GM10266 (cell line): ENCODE measurements around the gene TIMM10.
"Not testable (repeated sequence)": the region's sequence is repeated elsewhere in the genome, so short reads cannot be mapped to it uniquely, and the experiment has no call there.

Experiments
- DNase-seq: peaks from one replicate; pipeline ENCODE4 v3.0.0; 2012; ENCODE audit errors: extremely low spot score
- TF ChIP-seq, protein P1 (sequence below): IDR thresholded peaks from 2 replicates; pipeline ENCODE4 v1.5.1; 2012; ENCODE audit warnings: mild to moderate bottlenecking, low read depth; ENCODE audit not compliant: control insufficient read depth, insufficient read depth; ENCODE audit errors: missing control alignments

The TIMM10 gene

DNA sequence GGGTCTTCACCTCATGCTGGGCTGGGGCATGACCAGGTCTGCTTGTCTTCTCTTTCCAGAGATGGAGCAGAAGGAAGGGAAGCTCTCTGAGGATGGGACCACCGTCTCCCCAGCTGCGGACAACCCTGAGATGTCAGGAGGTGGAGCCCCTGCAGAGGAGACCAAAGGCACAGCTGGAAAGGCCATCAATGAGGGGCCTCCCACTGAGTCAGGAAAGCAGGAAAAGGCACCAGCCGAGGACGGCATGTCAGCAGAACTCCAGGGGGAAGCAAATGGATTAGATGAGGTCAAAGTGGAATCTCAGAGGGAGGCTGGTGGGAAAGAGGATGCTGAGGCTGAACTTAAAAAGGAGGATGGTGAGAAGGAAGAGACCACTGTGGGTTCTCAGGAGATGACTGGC, 12.0 kb upstream of the TIMM10 start:
- TF ChIP-seq, protein P1, sequence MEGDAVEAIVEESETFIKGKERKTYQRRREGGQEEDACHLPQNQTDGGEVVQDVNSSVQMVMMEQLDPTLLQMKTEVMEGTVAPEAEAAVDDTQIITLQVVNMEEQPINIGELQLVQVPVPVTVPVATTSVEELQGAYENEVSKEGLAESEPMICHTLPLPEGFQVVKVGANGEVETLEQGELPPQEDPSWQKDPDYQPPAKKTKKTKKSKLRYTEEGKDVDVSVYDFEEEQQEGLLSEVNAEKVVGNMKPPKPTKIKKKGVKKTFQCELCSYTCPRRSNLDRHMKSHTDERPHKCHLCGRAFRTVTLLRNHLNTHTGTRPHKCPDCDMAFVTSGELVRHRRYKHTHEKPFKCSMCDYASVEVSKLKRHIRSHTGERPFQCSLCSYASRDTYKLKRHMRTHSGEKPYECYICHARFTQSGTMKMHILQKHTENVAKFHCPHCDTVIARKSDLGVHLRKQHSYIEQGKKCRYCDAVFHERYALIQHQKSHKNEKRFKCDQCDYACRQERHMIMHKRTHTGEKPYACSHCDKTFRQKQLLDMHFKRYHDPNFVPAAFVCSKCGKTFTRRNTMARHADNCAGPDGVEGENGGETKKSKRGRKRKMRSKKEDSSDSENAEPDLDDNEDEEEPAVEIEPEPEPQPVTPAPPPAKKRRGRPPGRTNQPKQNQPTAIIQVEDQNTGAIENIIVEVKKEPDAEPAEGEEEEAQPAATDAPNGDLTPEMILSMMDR: no peak
- DNase-seq: no peak

DNA sequence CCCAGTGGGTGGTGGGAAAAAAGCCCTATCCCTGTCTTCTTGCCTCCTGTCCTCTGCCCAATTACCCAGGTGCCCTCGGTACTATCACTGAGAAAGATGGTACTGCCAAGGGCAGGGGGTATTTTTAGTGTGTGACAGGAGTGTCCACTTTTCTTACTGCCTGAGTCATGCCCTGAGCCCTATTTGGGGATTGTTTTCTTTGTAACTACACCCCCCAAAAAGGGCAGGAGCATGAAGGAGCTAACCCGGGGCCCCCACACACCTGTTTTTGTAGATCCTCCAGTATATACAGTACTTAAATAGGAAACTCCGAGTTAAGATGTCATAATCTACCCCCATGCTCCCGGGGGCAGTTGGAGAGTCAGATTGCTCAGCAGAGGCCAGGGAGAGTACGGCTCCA, 10.6 kb upstream of the TIMM10 start:
- TF ChIP-seq, protein P1: no peak
- no peak for DNase-seq

- TF ChIP-seq, protein P1: no peak
- no peak for DNase-seq
Observed at GRCh38 chr11:57539342-57539741, 8.8 kb upstream of the TIMM10 start.

- TF ChIP-seq, protein P1: no peak
- no peak for DNase-seq
Observed at GRCh38 chr11:57536947-57537619, 6.5 kb upstream of the TIMM10 start, which contains the start of gene SMTNL1. Gene SMTNL1, plus strand, starts transcription at chr11:57537595. Its CDS starts 5,048 bp downstream, at chr11:57542643.

- DNase-seq: not testable (repeated sequence)
Observed at GRCh38 chr11:57534449-57534848, 3.9 kb upstream of the TIMM10 start.

DNA sequence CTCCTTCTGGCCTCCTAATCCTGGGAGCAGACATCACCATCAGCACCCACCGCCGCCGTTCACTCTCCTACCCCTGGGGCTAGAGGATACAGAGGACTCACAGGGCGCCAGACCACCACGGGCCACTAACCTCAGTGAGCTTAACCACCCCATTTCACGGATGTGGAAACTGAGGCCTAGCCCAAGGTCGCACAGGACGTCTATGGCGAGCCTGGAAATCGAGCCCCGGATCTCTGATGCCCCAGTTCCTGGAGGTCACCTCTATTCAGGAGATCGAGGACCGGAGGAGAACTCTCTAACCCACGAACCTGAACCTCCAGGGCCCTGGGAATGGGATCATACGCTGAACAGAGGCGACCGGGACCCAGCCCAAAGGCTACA, 349 bp downstream of the TIMM10 start:
- TF ChIP-seq, protein P1: no peak
- DNase-seq: no peak

- TF ChIP-seq, protein P1: no peak
- DNase-seq: no peak
Observed at GRCh38 chr11:57529012-57529411, 1.5 kb downstream of the TIMM10 start.
